SK-N-SH treated with all-trans-retinoic acid at 6 μM for 48 hours (cell line): ENCODE results near the gene ZGRF1.

ENCODE experiments used
- ATAC-seq: fragments of 200-7000 bp; cut with Tn5 transposase; 3 replicates; pipeline ENCODE4 v1.9.1; 2020; ENCODE audit warnings: mild to moderate bottlenecking, moderate library complexity
- ARNTL ChIP-seq: fragments of 450-650 bp; formaldehyde crosslinking; IDR thresholded peaks from 2 replicates; pipeline ENCODE4 v1.5.0; 2020; ENCODE audit warnings: low read depth, mild to moderate bottlenecking, moderate library complexity, borderline replicate concordance
- BACH2 ChIP-seq: fragments of 250-450 bp; sonication (Bioruptor Pico); IDR thresholded peaks from 2 replicates; pipeline ENCODE4 v1.9.0; 2021; ENCODE audit warnings: mild to moderate bottlenecking, borderline replicate concordance
- CREB5 ChIP-seq: fragments of 250-450 bp; sonication (Bioruptor Pico); IDR thresholded peaks from 2 replicates; pipeline ENCODE4 v1.5.1; 2020; ENCODE audit warnings: low read depth, mild to moderate bottlenecking, moderate library complexity
- CSDC2 ChIP-seq: fragments of 250-450 bp; sonication (Bioruptor Pico); IDR thresholded peaks from 2 replicates; pipeline ENCODE4 v1.5.0; 2020; ENCODE audit warnings: mild to moderate bottlenecking, moderate library complexity
- CSRNP3 ChIP-seq: fragments of 250-450 bp; sonication (Bioruptor Pico); IDR thresholded peaks from 2 replicates; pipeline ENCODE4 v1.5.1; 2021; ENCODE audit warnings: mild to moderate bottlenecking, moderate library complexity
- ESRRG ChIP-seq: fragments of 250-450 bp; sonication (Bioruptor Pico); IDR thresholded peaks from 2 replicates; pipeline ENCODE4 v1.6.1; 2021; ENCODE audit warnings: mild to moderate bottlenecking
- GLIS3 ChIP-seq: fragments of 250-450 bp; sonication (Bioruptor Pico); IDR thresholded peaks from 2 replicates; pipeline ENCODE4 v1.5.0; 2020; ENCODE audit warnings: mild to moderate bottlenecking, moderate library complexity
- ISL1 ChIP-seq: fragments of 250-450 bp; sonication (Bioruptor Pico); IDR thresholded peaks from 2 replicates; pipeline ENCODE4 v2.1.2; 2022; ENCODE audit warnings: mild to moderate bottlenecking, moderate library complexity
- OSR1 ChIP-seq: fragments of 250-450 bp; sonication (Bioruptor Pico); IDR thresholded peaks from 2 replicates; pipeline ENCODE4 v1.8.0; 2022; ENCODE audit warnings: moderate library complexity, mild to moderate bottlenecking, inconsistent platforms
- PATZ1 ChIP-seq: fragments of 250-450 bp; sonication (Bioruptor Pico); IDR thresholded peaks from 2 replicates; pipeline ENCODE4 v1.8.0; 2020; ENCODE audit warnings: mild to moderate bottlenecking, moderate library complexity, borderline replicate concordance
- POU6F1 ChIP-seq: fragments of 250-450 bp; sonication (Bioruptor Pico); IDR thresholded peaks from 2 replicates; pipeline ENCODE4 v1.8.0; 2021; ENCODE audit warnings: low read depth, mild to moderate bottlenecking, moderate library complexity, borderline replicate concordance
- PPARA ChIP-seq: fragments of 250-450 bp; sonication (Bioruptor Pico); IDR thresholded peaks from 2 replicates; pipeline ENCODE4 v1.5.0; 2020; ENCODE audit warnings: mild to moderate bottlenecking, borderline replicate concordance
- RARB ChIP-seq: fragments of 250-450 bp; sonication (Bioruptor Pico); IDR thresholded peaks from 2 replicates; pipeline ENCODE4 v1.8.0; 2021; ENCODE audit warnings: mild to moderate bottlenecking, moderate library complexity
- SNAI2 ChIP-seq: fragments of 250-450 bp; sonication (Bioruptor Pico); IDR thresholded peaks from 2 replicates; pipeline ENCODE4 v1.5.0; 2020; ENCODE audit warnings: mild to moderate bottlenecking, moderate library complexity
- TCF4 ChIP-seq: fragments of 250-450 bp; sonication (Bioruptor Pico); IDR thresholded peaks from 2 replicates; pipeline ENCODE4 v1.8.0; 2021; ENCODE audit warnings: mild to moderate bottlenecking, moderate library complexity, borderline replicate concordance
- TOX ChIP-seq: fragments of 250-450 bp; sonication (Bioruptor Pico); IDR thresholded peaks from 2 replicates; pipeline ENCODE4 v1.8.0; 2021; ENCODE audit warnings: mild to moderate bottlenecking, moderate library complexity, borderline replicate concordance
- TSHZ2 ChIP-seq: fragments of 250-450 bp; sonication (Bioruptor Pico); IDR thresholded peaks from 2 replicates; pipeline ENCODE4 v1.5.0; 2020; ENCODE audit warnings: mild to moderate bottlenecking, moderate library complexity
- ZC3H10 ChIP-seq: fragments of 250-450 bp; sonication (Bioruptor Pico); IDR thresholded peaks from 2 replicates; pipeline ENCODE4 v1.5.1; 2021; ENCODE audit warnings: mild to moderate bottlenecking, moderate library complexity
- ZFP3 ChIP-seq: fragments of 250-450 bp; sonication (Bioruptor Pico); IDR thresholded peaks from 2 replicates; pipeline ENCODE4 v1.5.0; 2020; ENCODE audit warnings: mild to moderate bottlenecking, moderate library complexity
- ZNF565 ChIP-seq: fragments of 450-650 bp; formaldehyde crosslinking; conservative IDR thresholded peaks from 2 replicates; pipeline ENCODE4 v1.5.0; 2020; ENCODE audit warnings: low read depth, mild to moderate bottlenecking, moderate library complexity
- ZNF70 ChIP-seq: fragments of 450-650 bp; formaldehyde crosslinking; IDR thresholded peaks from 2 replicates; pipeline ENCODE4 v1.5.0; 2020; ENCODE audit warnings: mild to moderate bottlenecking, moderate library complexity
- ZNF8 ChIP-seq: fragments of 450-650 bp; formaldehyde crosslinking; IDR thresholded peaks from 2 replicates; pipeline ENCODE4 v1.5.0; 2020; ENCODE audit warnings: mild to moderate bottlenecking, moderate library complexity

The ZGRF1 gene

GRCh38 chr4:112585977-112586736 lies 50.6 kb downstream of the ZGRF1 start:
- TF ChIP-seq CREB5 (CRISPR knock-in tag) = no peak
- no peak for TF ChIP-seq TOX
- TF ChIP-seq CSDC2 (CRISPR knock-in tag) = no peak
- TF ChIP-seq PPARA (CRISPR knock-in tag) = no peak
- no peak for TF ChIP-seq ARNTL (CRISPR knock-in tag)
- no peak for TF ChIP-seq ESRRG (CRISPR knock-in tag)
- no peak for TF ChIP-seq OSR1 (CRISPR knock-in tag)
- no peak for ATAC-seq

- no peak for ATAC-seq
- TF ChIP-seq SNAI2 (CRISPR knock-in tag) (no peak), OSR1 (CRISPR knock-in tag) (no peak), RARB (CRISPR knock-in tag) (no peak), ZFP3 (no peak), ZNF565 (CRISPR knock-in tag) (no peak), ZNF8 (CRISPR knock-in tag) (no peak), GLIS3 (no peak), BACH2 (no peak), ZC3H10 (CRISPR knock-in tag) (no peak), PPARA (CRISPR knock-in tag) (no peak), ISL1 (CRISPR knock-in tag) (no peak), ESRRG (CRISPR knock-in tag) (no peak), TSHZ2 (no peak), PATZ1 (CRISPR knock-in tag) (no peak)
Observed at GRCh38 chr4:112567536-112567935, 69.2 kb downstream of the ZGRF1 start.

GRCh38 chr4:112564706-112565270 lies 71.9 kb downstream of the ZGRF1 start:
- TF ChIP-seq BACH2 (no peak), SNAI2 (CRISPR knock-in tag) (no peak), ZC3H10 (CRISPR knock-in tag) (no peak), ESRRG (CRISPR knock-in tag) (no peak), ZNF8 (CRISPR knock-in tag) (no peak), ZFP3 (no peak), TCF4 (CRISPR knock-in tag) (no peak), OSR1 (CRISPR knock-in tag) (no peak), ARNTL (CRISPR knock-in tag) (no peak)
- ATAC-seq = no peak

GRCh38 chr4:112563431-112564200 lies 73.1 kb downstream of the ZGRF1 start:
- no peak; the same call in 2 of the 3 replicates for ATAC-seq
- TF ChIP-seq RARB (CRISPR knock-in tag) = no peak
- TF ChIP-seq ZNF565 (CRISPR knock-in tag) = no peak
- TF ChIP-seq BACH2 = no peak
- TF ChIP-seq ZNF70 = peak; percentile 99
- TF ChIP-seq TCF4 (CRISPR knock-in tag) = no peak
- TF ChIP-seq POU6F1 (CRISPR knock-in tag) = no peak
- TF ChIP-seq ZNF8 (CRISPR knock-in tag) = no peak
- TF ChIP-seq ISL1 (CRISPR knock-in tag) = peak; percentile 12; the same call in 1 of the 2 replicates
- no peak for TF ChIP-seq SNAI2 (CRISPR knock-in tag)
- TF ChIP-seq CSRNP3 (CRISPR knock-in tag) = no peak
- no peak for TF ChIP-seq CSDC2 (CRISPR knock-in tag)
- no peak for TF ChIP-seq PATZ1 (CRISPR knock-in tag)
- TF ChIP-seq ESRRG (CRISPR knock-in tag) = no peak
- TF ChIP-seq GLIS3 = no peak
